H1 (cell line): ENCODE measurements around the gene POU4F2. TPM values are rescaled to one million over a fixed set of nuclear protein-coding genes. Genes with fewer than 3 reads are reported as not detected.

Experiments used
- CTCF ChIA-PET: fragments of 300-600 bp; sonication (Branson Sonifier 250); formaldehyde crosslinking; loops from one replicate; lab custom pipeline; 2021; ENCODE audit not compliant: partially characterized antibody; lab: Charles Lee
- POLR2A ChIA-PET: fragments of 300-600 bp; sonication (Branson Sonifier 250); formaldehyde crosslinking; loops from one replicate; lab custom pipeline; 2021; ENCODE audit warnings: inconsistent platforms; ENCODE audit not compliant: partially characterized antibody; lab: Charles Lee
- DNase-seq, 2 experiments: peaks; one replicate each; pipeline versions ENCODE4 v3.0.0 to v3.0.0-alpha.2; 2010 to 2022; ENCODE audit warnings: low spot score in 2 of 2, low read depth in 1 of 2, mixed read lengths in 1 of 2
- FAIRE-seq: peaks from 2 replicates; lab custom pipeline; 2011; peaks lifted over from hg19 to GRCh38; lab: Jason Lieb, UNC
- H2AFZ ChIP-seq: 2 replicates; pipeline ENCODE4 v1.8.1; 2012; ENCODE audit warnings: low read length, inconsistent platforms
- H2AK5ac ChIP-seq: 2 replicates; pipeline ENCODE4 v1.6.1; 2013; ENCODE audit warnings: low read depth, low read length
- H2BK120ac ChIP-seq: replicated peaks from 2 replicates; pipeline ENCODE3; 2013; ENCODE audit warnings: low read depth, low read length, inconsistent platforms
- H2BK12ac ChIP-seq: 2 replicates; pipeline ENCODE4 v1.6.1; 2013; ENCODE audit warnings: low read depth, low read length
- H2BK15ac ChIP-seq: 2 replicates; pipeline ENCODE4 v1.6.1; 2013; ENCODE audit warnings: low read length
- H2BK20ac ChIP-seq: 2 replicates; pipeline ENCODE4 v1.6.1; 2013; ENCODE audit warnings: low read length
- H2BK5ac ChIP-seq: 2 replicates; pipeline ENCODE4 v1.6.1; 2013; ENCODE audit warnings: low read depth, low read length
- H3K14ac ChIP-seq: 2 replicates; pipeline ENCODE4 v1.6.1; 2013; ENCODE audit warnings: inconsistent platforms; ENCODE audit not compliant: insufficient read length
- H3K18ac ChIP-seq: 2 replicates; pipeline ENCODE4 v1.6.1; 2013; ENCODE audit warnings: low read length; ENCODE audit errors: extremely low read depth
- H3K23ac ChIP-seq: 2 replicates; pipeline ENCODE4 v1.6.1; 2013; ENCODE audit warnings: inconsistent platforms; ENCODE audit not compliant: insufficient read length
- H3K23me2 ChIP-seq: 2 replicates; pipeline ENCODE4 v1.6.1; 2013; ENCODE audit warnings: low read depth, low read length
- H3K27ac ChIP-seq: 2 replicates; pipeline ENCODE4 v1.6.1; 2011; ENCODE audit warnings: low read depth, low read length, inconsistent platforms
- H3K27me3 ChIP-seq, 4 experiments: replicated peaks in 1 of 4; 1 replicate in 1 of 4; 2 replicates in 3 of 4; pipeline versions ENCODE4 v1.6.1 to v1.8.1; 2011 to 2013; ENCODE audit warnings: low read length in 3 of 4, mild to moderate bottlenecking in 3 of 4, inconsistent platforms in 2 of 4, mixed read lengths in 2 of 4, moderate library complexity in 1 of 4; ENCODE audit not compliant: control insufficient read depth in 3 of 4, insufficient read depth in 3 of 4; ENCODE audit errors: extremely low read depth in 1 of 4
- H3K36me3 ChIP-seq, 4 experiments: 2 replicates each; pipeline versions ENCODE4 v1.6.1 to v1.8.1; 2011 to 2013; ENCODE audit warnings: mild to moderate bottlenecking in 4 of 4, low read length in 3 of 4, moderate library complexity in 2 of 4, control low read depth in 1 of 4, inconsistent platforms in 1 of 4; ENCODE audit not compliant: insufficient read depth in 4 of 4, control insufficient read depth in 2 of 4
- H3K4ac ChIP-seq: replicated peaks from 2 replicates; pipeline ENCODE3; 2013; ENCODE audit warnings: low read length, low read depth, mixed read lengths, inconsistent platforms; ENCODE audit not compliant: insufficient read length
- H3K4me1 ChIP-seq, 4 experiments: replicated peaks in 1 of 4; 1 replicate in 1 of 4; 2 replicates in 3 of 4; pipeline versions ENCODE4 v1.6.1 to v1.8.1; 2011 to 2013; ENCODE audit warnings: low read length in 3 of 4, inconsistent platforms in 2 of 4, mixed read lengths in 1 of 4; ENCODE audit not compliant: insufficient read depth in 4 of 4, control insufficient read depth in 3 of 4
- H3K4me2 ChIP-seq, 2 experiments: 2 replicates each; pipeline versions ENCODE4 v1.6.1 to v1.8.1; 2011 to 2013; ENCODE audit warnings: low read depth in 2 of 2, low read length in 2 of 2, control low read depth in 1 of 2, inconsistent platforms in 1 of 2, mild to moderate bottlenecking in 1 of 2; ENCODE audit not compliant: insufficient read depth in 1 of 2
- H3K4me3 ChIP-seq, 4 experiments: fragments of 200-600, 300-600 bp in 1 of 4; sonication (generic), shearing (Covaris generic), sonication (Bioruptor Twin) in 1 of 4; 2 replicates each; pipeline versions ENCODE4 v1.5.1 to v1.8.1; 2011 to 2016; ENCODE audit warnings: low read length in 4 of 4, low read depth in 3 of 4, control low read depth in 2 of 4, inconsistent platforms in 2 of 4, mild to moderate bottlenecking in 2 of 4, mixed read lengths in 1 of 4, moderate library complexity in 1 of 4; ENCODE audit not compliant: insufficient read depth in 2 of 4; ENCODE audit errors: extremely low read depth in 1 of 4
- H3K56ac ChIP-seq: replicated peaks from 2 replicates; pipeline ENCODE3; 2013; ENCODE audit warnings: low read depth, mild to moderate bottlenecking, mixed read lengths, low read length, inconsistent platforms; ENCODE audit not compliant: insufficient read length
- H3K79me1 ChIP-seq: 2 replicates; pipeline ENCODE4 v1.6.1; 2013; ENCODE audit warnings: low read depth, low read length, control low read depth
- H3K79me2 ChIP-seq, 2 experiments: 2 replicates each; pipeline versions ENCODE4 v1.6.1 to v1.8.1; 2012 to 2013; ENCODE audit warnings: low read length in 2 of 2, mild to moderate bottlenecking in 2 of 2, inconsistent platforms in 1 of 2; ENCODE audit not compliant: insufficient read depth in 2 of 2, control insufficient read depth in 1 of 2
- H3K9ac ChIP-seq, 4 experiments: replicated peaks in 1 of 4; 1 replicate in 1 of 4; 2 replicates in 3 of 4; pipeline versions ENCODE4 v1.6.1 to v1.8.1; 2011 to 2013; ENCODE audit warnings: low read depth in 3 of 4, low read length in 3 of 4, control low read depth in 2 of 4, mild to moderate bottlenecking in 2 of 4, moderate library complexity in 2 of 4, inconsistent platforms in 1 of 4; ENCODE audit errors: extremely low read depth in 1 of 4
- H3K9me3 ChIP-seq, 2 experiments: 2 replicates each; pipeline versions ENCODE4 v1.6.1 to v1.8.1; 2012 to 2013; ENCODE audit warnings: mild to moderate bottlenecking in 2 of 2, moderate library complexity in 2 of 2, control low read depth in 1 of 2, inconsistent platforms in 1 of 2, low read depth in 1 of 2, low read length in 1 of 2, mixed read lengths in 1 of 2; ENCODE audit not compliant: insufficient read depth in 2 of 2
- H4K20me1 ChIP-seq, 2 experiments: replicated peaks in 1 of 2; 2 replicates each; pipeline versions ENCODE3 to v1.8.1; 2011 to 2013; ENCODE audit warnings: inconsistent platforms in 2 of 2, low read length in 2 of 2, mild to moderate bottlenecking in 1 of 2; ENCODE audit not compliant: insufficient read depth in 2 of 2, control insufficient read depth in 1 of 2
- H4K5ac ChIP-seq: 2 replicates; pipeline ENCODE4 v1.6.1; 2013; ENCODE audit warnings: low read length, low read depth, mixed read lengths, inconsistent platforms; ENCODE audit not compliant: insufficient read length
- H4K8ac ChIP-seq: 2 replicates; pipeline ENCODE4 v1.8.0; 2013; ENCODE audit warnings: mild to moderate bottlenecking, moderate library complexity, low read length, inconsistent platforms; ENCODE audit not compliant: insufficient read depth; ENCODE audit errors: extremely low read depth
- H4K91ac ChIP-seq: replicated peaks from 2 replicates; pipeline ENCODE3; 2013; ENCODE audit warnings: low read length, mixed read lengths, inconsistent platforms; ENCODE audit not compliant: insufficient read length
- GTF2F1 ChIP-seq: IDR thresholded peaks from 2 replicates; pipeline ENCODE4 v1.6.1; 2012; ENCODE audit warnings: low read depth, low read length, improper control_type of control experiment, borderline replicate concordance
- KDM5A ChIP-seq: fragments of 200-600 bp; IDR thresholded peaks from 2 replicates; pipeline ENCODE4 v1.7.1; 2012; ENCODE audit warnings: mild to moderate bottlenecking, low read length, inconsistent platforms, mixed read lengths
- NANOG ChIP-seq: IDR thresholded peaks from 2 replicates; pipeline ENCODE4 v1.6.1; 2011; ENCODE audit warnings: low read length, low read depth, mild to moderate bottlenecking, inconsistent platforms; ENCODE audit not compliant: insufficient read depth, poor library complexity, severe bottlenecking
- RNF2 ChIP-seq: fragments of 200-900, 300-1000 bp; sonication (generic); IDR thresholded peaks from 2 replicates; pipeline ENCODE4 v1.7.1; 2016; ENCODE audit warnings: borderline replicate concordance, low read depth, mild to moderate bottlenecking, antibody characterized with exemption, low read length; ENCODE audit not compliant: poor library complexity, severe bottlenecking; ENCODE audit errors: missing control alignments
- WGBS, 2 experiments: shearing (Covaris generic) in 1 of 2; methylation state at CpG; one replicate each; pipeline versions ENCODE4 v1.1.6 to v1.1.7; 2013 to 2015; ENCODE audit warnings: low lambda C conversion rate in 2 of 2, mixed read lengths in 2 of 2, inconsistent platforms in 1 of 2, low coverage in 1 of 2, missing lambda C conversion rate in 1 of 2; ENCODE audit not compliant: insufficient replicate concordance in 2 of 2, insufficient coverage in 1 of 2, insufficient read length in 1 of 2; ENCODE audit errors: extremely low coverage in 1 of 2, missing lambda C conversion rate in 1 of 2; 5-methylcytosine and 5-hydroxymethylcytosine counted together
- polyA plus RNA-seq, 7 experiments: library from polyadenylated mRNA; depleted of rRNA in 3 of 7; stranded (reverse) in 5 of 7; unstranded in 2 of 7; fragments of >200 nt in 5 of 7; fragments of 200-250 nt in 2 of 7; gene quantifications; 1 replicate in 5 of 7; 2 replicates in 1 of 7; 4 replicates in 1 of 7; pipeline versions ENCODE4 v1.2.1 to v1.2.3, GENCODE V29; 2011 to 2013; ENCODE audit warnings: missing spikeins in 2 of 7, mixed read lengths in 2 of 7
- total RNA-seq: library from RNA; stranded (reverse); fragmentation: NEBNext Ultra II Directional; extraction: Animal tissue kit (Norgen Biotek cat#: 25700); gene quantifications from 2 replicates; pipeline ENCODE4 v1.2.1, GENCODE V29; 2021
- TF ChIP-seq, protein P1 (sequence below): IDR thresholded peaks from 2 replicates; pipeline ENCODE4 v1.6.1; 2011; ENCODE audit warnings: low read depth, mild to moderate bottlenecking, low read length; ENCODE audit not compliant: insufficient read depth

Gene POU4F2
- total and polyA plus RNA-seq, 2 of the 8 experiments (the other 6 are each of a cell fraction or from before 2014, with no cell fraction given): not detected

GRCh38 chr4:146590801-146591200, 47.9 kb upstream of the POU4F2 start:
- Histone ChIP-seq H3K4me2 (no peak overlapping the region), H3K4ac (no peak overlapping the region), H3K18ac (no peak overlapping the region), H2BK120ac (no peak overlapping the region), H2BK15ac (no peak overlapping the region), H2BK5ac (no peak overlapping the region), H4K8ac (no peak overlapping the region), H3K27me3 (no peaks in the 10 kb centered on the region), H4K20me1 (no peaks in the 10 kb centered on the region), H3K4me3 (no peak overlapping the region), H2BK20ac (no peak overlapping the region), H4K91ac (no peak overlapping the region), H2BK12ac (no peak overlapping the region), H4K5ac (no peak overlapping the region), H3K79me1 (no peaks in the 10 kb centered on the region), H2AK5ac (no peak overlapping the region), H3K4me1 (no peaks in the 10 kb centered on the region), H3K56ac (no peak overlapping the region), H3K79me2 (no peaks in the 10 kb centered on the region), H3K23me2 (no peaks in the 10 kb centered on the region; the same call in 1 of the 2 replicates), H3K23ac (no peak overlapping the region), H3K36me3 (no peaks in the 10 kb centered on the region), H2AFZ (no peak overlapping the region), H3K14ac (no peak overlapping the region), H3K27ac (no peak overlapping the region), H3K9me3 (no peaks in the 10 kb centered on the region), H3K9ac (no peak overlapping the region)
- TF ChIP-seq, protein P1, sequence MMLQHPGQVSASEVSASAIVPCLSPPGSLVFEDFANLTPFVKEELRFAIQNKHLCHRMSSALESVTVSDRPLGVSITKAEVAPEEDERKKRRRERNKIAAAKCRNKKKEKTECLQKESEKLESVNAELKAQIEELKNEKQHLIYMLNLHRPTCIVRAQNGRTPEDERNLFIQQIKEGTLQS: no peak
- TF ChIP-seq RNF2: no peak
- no peak for TF ChIP-seq GTF2F1
- TF ChIP-seq KDM5A: no peak
- TF ChIP-seq NANOG: no peak
- WGBS, 2 experiments: 91% methylated on average over 3 of the region's 3 CpGs; no CpG with 5 or more reads in 1 of the 2 experiments
- DNase-seq (no peak), FAIRE-seq (no peak)
- ChIA-PET CTCF (interaction anchor here (0.6 to 1.6 kb wide), 5 partner anchors 17 to 822 kb away, joined by 3 to 5 read pairs (median 4); no protein-coding TSS in a partner anchor), POLR2A (interaction anchor here (0.9 kb wide), 1 partner anchor 8 kb away, joined by 3 read pairs; no protein-coding TSS in a partner anchor)
